Measurements from ENCODE around the gene PWWP2B.
"Not testable (repeated sequence)": the region's sequence is repeated elsewhere in the genome, so short reads cannot be mapped to it uniquely, and the experiment has no call there.

PWWP2B gene

GRCh38 chr10:132385721-132386418 lies 11.1 kb upstream of the PWWP2B start:
- TF ChIP-seq MAX (IDR thresholded peaks at IDR 0.05; ENCODE audit: low read depth, low read length) = no peak
- TF ChIP-seq POLR2A (IDR thresholded peaks at IDR 0.05; ENCODE audit: extremely low read depth, insufficient read length) = no peak
- no peak for TF ChIP-seq MYC (IDR thresholded peaks at IDR 0.05; ENCODE audit: low read depth, low read length)
- TF ChIP-seq CTCF (IDR thresholded peaks at IDR 0.05; ENCODE audit: low read depth, low read length) = no peak
- no peak for DNase-seq (ENCODE audit: low read depth)
- H3K4me3 ChIP-seq (ENCODE audit: low read depth, low read length) = no peak overlapping the region

- TF ChIP-seq POLR2A (IDR thresholded peaks at IDR 0.05; ENCODE audit: extremely low read depth, insufficient read length) = no peak
- no peak for TF ChIP-seq CTCF (IDR thresholded peaks at IDR 0.05; ENCODE audit: low read depth, low read length)
- TF ChIP-seq MAX (IDR thresholded peaks at IDR 0.05; ENCODE audit: low read depth, low read length) = no peak
- no peak for TF ChIP-seq MYC (IDR thresholded peaks at IDR 0.05; ENCODE audit: low read depth, low read length)
- no peak overlapping the region for H3K4me3 ChIP-seq (ENCODE audit: low read depth, low read length)
- peak; percentile 50 for DNase-seq (ENCODE audit: low read depth)
Measured at GRCh38 chr10:132386419-132386831, 10.6 kb upstream of the PWWP2B start.

- H3K4me3 ChIP-seq (ENCODE audit: low read depth, low read length) = not testable (repeated sequence)
Measured at GRCh38 chr10:132386896-132387295, 10.1 kb upstream of the PWWP2B start.

GRCh38 chr10:132387764-132388210 lies 9.2 kb upstream of the PWWP2B start:
- TF ChIP-seq MYC (IDR thresholded peaks at IDR 0.05; ENCODE audit: low read depth, low read length) (peak; percentile 54; the same call in 1 of the 2 replicates), CTCF (IDR thresholded peaks at IDR 0.05; ENCODE audit: low read depth, low read length) (peak; percentile 57), POLR2A (IDR thresholded peaks at IDR 0.05; ENCODE audit: extremely low read depth, insufficient read length) (no peak), MAX (IDR thresholded peaks at IDR 0.05; ENCODE audit: low read depth, low read length) (peak; percentile 66)
- H3K4me3 ChIP-seq (ENCODE audit: low read depth, low read length) = peak overlapping the region; percentile 16
- DNase-seq (ENCODE audit: low read depth) = peak; percentile 91

More at GRCh38 chr10:132386896-132387295, 10.1 kb upstream of the PWWP2B start:
- not testable (repeated sequence) for DNase-seq (ENCODE audit: low read depth)

GRCh38 chr10:132388891-132389432 lies 8.0 kb upstream of the PWWP2B start:
- TF ChIP-seq MAX (IDR thresholded peaks at IDR 0.05; ENCODE audit: low read depth, low read length) = no peak
- no peak for TF ChIP-seq POLR2A (IDR thresholded peaks at IDR 0.05; ENCODE audit: extremely low read depth, insufficient read length)
- no peak for TF ChIP-seq CTCF (IDR thresholded peaks at IDR 0.05; ENCODE audit: low read depth, low read length)
- no peak for TF ChIP-seq MYC (IDR thresholded peaks at IDR 0.05; ENCODE audit: low read depth, low read length)
- DNase-seq (ENCODE audit: low read depth) = no peak
- no peak overlapping the region for H3K4me3 ChIP-seq (ENCODE audit: low read depth, low read length)

GRCh38 chr10:132389433-132390169 lies 7.4 kb upstream of the PWWP2B start:
- H3K4me3 ChIP-seq (ENCODE audit: low read depth, low read length) = no peak overlapping the region
- TF ChIP-seq MAX (IDR thresholded peaks at IDR 0.05; ENCODE audit: low read depth, low read length) = no peak
- no peak for TF ChIP-seq CTCF (IDR thresholded peaks at IDR 0.05; ENCODE audit: low read depth, low read length)
- no peak for TF ChIP-seq POLR2A (IDR thresholded peaks at IDR 0.05; ENCODE audit: extremely low read depth, insufficient read length)
- TF ChIP-seq MYC (IDR thresholded peaks at IDR 0.05; ENCODE audit: low read depth, low read length) = no peak

More at GRCh38 chr10:132389433-132390169, 7.4 kb upstream of the PWWP2B start:
- peak; percentile 57 for DNase-seq (ENCODE audit: low read depth)

Data from NB4 (cell line).